H1 (cell line): Measurements from ENCODE around the gene TLK2.
"Not testable (repeated sequence)": the region's sequence is repeated elsewhere in the genome, so short reads cannot be mapped to it uniquely, and the experiment has no call there.

Source experiments
- CHD7 ChIP-seq: fragments of 300-600 bp; sonication (generic); IDR thresholded peaks from 2 replicates; pipeline ENCODE4 v1.7.1; 2012; ENCODE audit warnings: low read length, moderate library complexity, mild to moderate bottlenecking, inconsistent platforms; ENCODE audit not compliant: insufficient replicate concordance
- CTCF ChIP-seq, 3 experiments: IDR thresholded peaks; 1 replicate in 2 of 3; 2 replicates in 1 of 3; pipeline versions ENCODE4 v1.5.1 to v1.6.1; 2011; ENCODE audit warnings: low read length in 3 of 3, mild to moderate bottlenecking in 3 of 3, inconsistent platforms in 2 of 3, low read depth in 1 of 3, moderate library complexity in 1 of 3; ENCODE audit not compliant: insufficient read depth in 1 of 3; ENCODE audit errors: control extremely low read depth in 1 of 3
- EZH2 ChIP-seq: fragments of 200-600 bp; sonication (generic); IDR thresholded peaks from 2 replicates; pipeline ENCODE4 v1.7.1; 2012; ENCODE audit warnings: low read depth, mild to moderate bottlenecking, moderate library complexity, low read length, inconsistent platforms; ENCODE audit not compliant: severe bottlenecking
- MAFK ChIP-seq: IDR thresholded peaks from 2 replicates; pipeline ENCODE4 v1.6.1; 2012; ENCODE audit warnings: low read depth, mild to moderate bottlenecking, improper control_type of control experiment, low read length
- POLR2AphosphoS5 ChIP-seq: IDR thresholded peaks from 2 replicates; pipeline ENCODE4 v1.6.1; 2011; ENCODE audit warnings: low read depth, low read length
- SP1 ChIP-seq: IDR thresholded peaks from 2 replicates; pipeline ENCODE4 v1.6.1; 2011; ENCODE audit warnings: low read depth, low read length
- SP2 ChIP-seq: IDR thresholded peaks from 2 replicates; pipeline ENCODE4 v1.6.1; 2012; ENCODE audit warnings: mild to moderate bottlenecking, low read length, inconsistent platforms

GRCh38 chr17:62464422-62464821 lies 14.2 kb upstream of the TLK2 start:
- TF ChIP-seq SP2; CTCF (IDR thresholded peaks at IDR 0.05; ENCODE audit: control extremely low read depth in 1 of 3, insufficient read depth in 1 of 3, low read depth in 1 of 3, low read length in 3 of 3); EZH2; POLR2AphosphoS5; CHD7; SP1; MAFK: not testable (repeated sequence)
